Panc1 (cell line): ENCODE results near the gene DYNLL1.

Experiments
- POLR2AphosphoS5 ChIP-seq: IDR thresholded peaks from 2 replicates; pipeline ENCODE4 v1.6.1; 2012; ENCODE audit warnings: mild to moderate bottlenecking, low read depth, low read length, moderate library complexity
- TF ChIP-seq, protein P1 (sequence below): fragments of 450-650 bp; IDR thresholded peaks from 2 replicates; pipeline ENCODE4 v1.5.1; 2017; ENCODE audit warnings: mild to moderate bottlenecking
- TF ChIP-seq, protein P2 (sequence below), 2 experiments: IDR thresholded peaks; 2 replicates each; pipeline ENCODE4 v1.6.1; 2011 to 2012; ENCODE audit warnings: low read depth in 2 of 2, control low read depth in 1 of 2, low read length in 1 of 2, mild to moderate bottlenecking in 1 of 2, moderate library complexity in 1 of 2; ENCODE audit not compliant: insufficient read depth in 1 of 2

DNA sequence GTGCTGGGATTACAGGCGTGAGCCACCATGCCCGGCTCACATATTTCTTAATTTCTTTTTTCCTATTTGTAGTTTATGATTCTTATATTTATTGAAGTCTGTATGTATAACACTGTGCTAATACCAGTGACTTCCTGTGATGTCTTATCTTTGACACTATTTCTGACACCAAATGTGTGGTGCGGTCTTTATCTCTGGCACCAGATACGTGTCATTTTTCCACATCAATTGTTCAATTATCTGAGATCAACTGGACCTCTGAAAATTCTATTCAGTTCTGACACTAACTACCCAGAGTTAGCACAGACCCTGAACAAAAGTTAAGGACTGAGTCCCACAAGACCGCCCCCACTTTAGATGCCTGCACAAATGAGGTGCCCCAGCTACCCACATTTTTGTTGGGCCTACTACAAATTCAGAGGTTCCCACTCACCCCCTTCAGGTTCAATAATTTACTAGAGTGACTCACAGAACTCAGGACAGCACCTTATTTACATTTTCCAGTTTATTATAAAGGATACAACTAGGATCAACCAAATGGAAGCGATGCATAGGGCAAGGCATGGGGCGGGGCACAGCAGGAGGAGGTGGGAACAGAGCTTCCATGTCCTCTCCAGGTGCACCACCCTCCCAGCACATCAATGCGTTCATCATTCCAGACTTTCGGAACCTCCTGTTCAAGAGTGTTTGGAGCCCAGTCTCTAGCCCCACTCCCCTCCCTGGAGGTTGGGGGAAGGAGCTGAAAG is 14.7 kb upstream of the DYNLL1 start:
- TF ChIP-seq, protein P1, sequence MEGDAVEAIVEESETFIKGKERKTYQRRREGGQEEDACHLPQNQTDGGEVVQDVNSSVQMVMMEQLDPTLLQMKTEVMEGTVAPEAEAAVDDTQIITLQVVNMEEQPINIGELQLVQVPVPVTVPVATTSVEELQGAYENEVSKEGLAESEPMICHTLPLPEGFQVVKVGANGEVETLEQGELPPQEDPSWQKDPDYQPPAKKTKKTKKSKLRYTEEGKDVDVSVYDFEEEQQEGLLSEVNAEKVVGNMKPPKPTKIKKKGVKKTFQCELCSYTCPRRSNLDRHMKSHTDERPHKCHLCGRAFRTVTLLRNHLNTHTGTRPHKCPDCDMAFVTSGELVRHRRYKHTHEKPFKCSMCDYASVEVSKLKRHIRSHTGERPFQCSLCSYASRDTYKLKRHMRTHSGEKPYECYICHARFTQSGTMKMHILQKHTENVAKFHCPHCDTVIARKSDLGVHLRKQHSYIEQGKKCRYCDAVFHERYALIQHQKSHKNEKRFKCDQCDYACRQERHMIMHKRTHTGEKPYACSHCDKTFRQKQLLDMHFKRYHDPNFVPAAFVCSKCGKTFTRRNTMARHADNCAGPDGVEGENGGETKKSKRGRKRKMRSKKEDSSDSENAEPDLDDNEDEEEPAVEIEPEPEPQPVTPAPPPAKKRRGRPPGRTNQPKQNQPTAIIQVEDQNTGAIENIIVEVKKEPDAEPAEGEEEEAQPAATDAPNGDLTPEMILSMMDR: no peak
- TF ChIP-seq, protein P2, sequence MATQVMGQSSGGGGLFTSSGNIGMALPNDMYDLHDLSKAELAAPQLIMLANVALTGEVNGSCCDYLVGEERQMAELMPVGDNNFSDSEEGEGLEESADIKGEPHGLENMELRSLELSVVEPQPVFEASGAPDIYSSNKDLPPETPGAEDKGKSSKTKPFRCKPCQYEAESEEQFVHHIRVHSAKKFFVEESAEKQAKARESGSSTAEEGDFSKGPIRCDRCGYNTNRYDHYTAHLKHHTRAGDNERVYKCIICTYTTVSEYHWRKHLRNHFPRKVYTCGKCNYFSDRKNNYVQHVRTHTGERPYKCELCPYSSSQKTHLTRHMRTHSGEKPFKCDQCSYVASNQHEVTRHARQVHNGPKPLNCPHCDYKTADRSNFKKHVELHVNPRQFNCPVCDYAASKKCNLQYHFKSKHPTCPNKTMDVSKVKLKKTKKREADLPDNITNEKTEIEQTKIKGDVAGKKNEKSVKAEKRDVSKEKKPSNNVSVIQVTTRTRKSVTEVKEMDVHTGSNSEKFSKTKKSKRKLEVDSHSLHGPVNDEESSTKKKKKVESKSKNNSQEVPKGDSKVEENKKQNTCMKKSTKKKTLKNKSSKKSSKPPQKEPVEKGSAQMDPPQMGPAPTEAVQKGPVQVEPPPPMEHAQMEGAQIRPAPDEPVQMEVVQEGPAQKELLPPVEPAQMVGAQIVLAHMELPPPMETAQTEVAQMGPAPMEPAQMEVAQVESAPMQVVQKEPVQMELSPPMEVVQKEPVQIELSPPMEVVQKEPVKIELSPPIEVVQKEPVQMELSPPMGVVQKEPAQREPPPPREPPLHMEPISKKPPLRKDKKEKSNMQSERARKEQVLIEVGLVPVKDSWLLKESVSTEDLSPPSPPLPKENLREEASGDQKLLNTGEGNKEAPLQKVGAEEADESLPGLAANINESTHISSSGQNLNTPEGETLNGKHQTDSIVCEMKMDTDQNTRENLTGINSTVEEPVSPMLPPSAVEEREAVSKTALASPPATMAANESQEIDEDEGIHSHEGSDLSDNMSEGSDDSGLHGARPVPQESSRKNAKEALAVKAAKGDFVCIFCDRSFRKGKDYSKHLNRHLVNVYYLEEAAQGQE (IDR thresholded peaks at IDR 0.05; ENCODE audit: insufficient read depth in 1 of 2, low read depth in 2 of 2, low read length in 1 of 2): no peak
- no peak for TF ChIP-seq POLR2AphosphoS5
